DOHH2 (cell line): ENCODE results near the gene ENGASE.

ENCODE experiments used
- H3F3A ChIP-seq: fragments of 200-600 bp; sonication (generic), shearing (Covaris generic); 2 replicates; pipeline ENCODE4 v1.6.0; 2016; ENCODE audit warnings: antibody characterized with exemption, mild to moderate bottlenecking; ENCODE audit not compliant: control insufficient read depth, insufficient read depth
- H3K27ac ChIP-seq: fragments of 200-600 bp; sonication (generic); 2 replicates; pipeline ENCODE4 v1.5.1; 2014; ENCODE audit warnings: low read depth, mild to moderate bottlenecking, low read length, moderate library complexity
- H3K27me3 ChIP-seq: fragments of 200-600 bp; sonication (generic); 2 replicates; pipeline ENCODE4 v1.6.1; 2014; ENCODE audit warnings: mild to moderate bottlenecking, low read length, mixed read lengths; ENCODE audit not compliant: control insufficient read depth
- H3K36me3 ChIP-seq: fragments of 200-600 bp; sonication (generic); 2 replicates; pipeline ENCODE4 v1.6.1; 2014; ENCODE audit warnings: mild to moderate bottlenecking, low read length, moderate library complexity, mixed read lengths; ENCODE audit not compliant: control insufficient read depth
- H3K4me1 ChIP-seq: fragments of 200-600 bp; sonication (generic); 2 replicates; pipeline ENCODE4 v1.6.1; 2014; ENCODE audit warnings: mild to moderate bottlenecking, low read length, mixed read lengths; ENCODE audit not compliant: control insufficient read depth
- H3K4me2 ChIP-seq: fragments of 200-600 bp; sonication (generic); 2 replicates; pipeline ENCODE4 v1.6.0; 2014; ENCODE audit warnings: mild to moderate bottlenecking, low read length, moderate library complexity
- H3K4me3 ChIP-seq: fragments of 200-600 bp; sonication (generic); 2 replicates; pipeline ENCODE4 v1.5.1; 2014; ENCODE audit warnings: mild to moderate bottlenecking, low read length, mixed read lengths
- H3K79me2 ChIP-seq: fragments of 200-600 bp; sonication (generic); 2 replicates; pipeline ENCODE4 v1.6.1; 2014; ENCODE audit warnings: mild to moderate bottlenecking, low read length, mixed read lengths; ENCODE audit not compliant: control insufficient read depth
- H3K9me2 ChIP-seq: fragments of 200-600 bp; sonication (generic); replicated peaks from 2 replicates; pipeline ENCODE4 v1.6.1; 2014; ENCODE audit warnings: mild to moderate bottlenecking, low read length, mixed read lengths; ENCODE audit not compliant: control insufficient read depth
- H3K9me3 ChIP-seq: fragments of 200-600 bp; sonication (generic); 2 replicates; pipeline ENCODE4 v1.6.1; 2014; ENCODE audit warnings: antibody characterized with exemption, low read length, mixed read lengths; ENCODE audit not compliant: control insufficient read depth, insufficient read depth
- H4K20me1 ChIP-seq: fragments of 200-600 bp; sonication (generic); 2 replicates; pipeline ENCODE4 v1.6.0; 2014; ENCODE audit warnings: low read depth, mild to moderate bottlenecking, antibody characterized with exemption, low read length, moderate library complexity; ENCODE audit not compliant: control insufficient read depth, insufficient read depth
- CTCF ChIP-seq: fragments of 200-600 bp; sonication (generic); IDR thresholded peaks from one replicate; pipeline ENCODE4 v1.5.1; 2014; ENCODE audit warnings: antibody characterized with exemption, mild to moderate bottlenecking, low read depth, low read length; ENCODE audit not compliant: poor library complexity, severe bottlenecking
- EZH2phosphoT487 ChIP-seq: fragments of 200-600 bp; sonication (generic); IDR thresholded peaks from 2 replicates; pipeline ENCODE4 v1.6.1; 2017; ENCODE audit warnings: borderline replicate concordance, mild to moderate bottlenecking, antibody characterized with exemption, low read length, moderate library complexity, mixed read lengths

Gene ENGASE

GRCh38 chr17:79111097-79111496 is 36.5 kb downstream of the ENGASE start:
- Histone ChIP-seq H3K27me3 (no peaks in the 10 kb centered on the region), H3K9me2 (no peaks in the 10 kb centered on the region), H3F3A (no peaks in the 10 kb centered on the region), H3K9me3 (no peaks in the 10 kb centered on the region), H3K36me3 (no peaks in the 10 kb centered on the region), H3K4me2 (no peak overlapping the region), H4K20me1 (no peaks in the 10 kb centered on the region), H3K4me3 (no peak overlapping the region), H3K27ac (no peak overlapping the region), H3K79me2 (no peaks in the 10 kb centered on the region), H3K4me1 (no peaks in the 10 kb centered on the region)
- TF ChIP-seq CTCF: no peak
- TF ChIP-seq EZH2phosphoT487: no peak

GRCh38 chr17:79112471-79112870 is 37.8 kb downstream of the ENGASE start:
- H3K4me3 ChIP-seq: no peak overlapping the region
- H3K9me2 ChIP-seq: no peaks in the 10 kb centered on the region
- TF ChIP-seq CTCF (no peak), EZH2phosphoT487 (no peak)
- H3K79me2 ChIP-seq: no peaks in the 10 kb centered on the region
- H3F3A ChIP-seq: no peaks in the 10 kb centered on the region
- no peaks in the 10 kb centered on the region for H3K9me3 ChIP-seq
- H3K4me2 ChIP-seq: no peak overlapping the region
- no peaks in the 10 kb centered on the region for H4K20me1 ChIP-seq
- H3K27me3 ChIP-seq: no peaks in the 10 kb centered on the region
- no peaks in the 10 kb centered on the region for H3K36me3 ChIP-seq
- H3K4me1 ChIP-seq: no peaks in the 10 kb centered on the region
- H3K27ac ChIP-seq: no peak overlapping the region

- Histone ChIP-seq H3K79me2 (no peaks in the 10 kb centered on the region), H3K9me2 (no peaks in the 10 kb centered on the region), H3K9me3 (no peaks in the 10 kb centered on the region), H3K36me3 (no peaks in the 10 kb centered on the region), H4K20me1 (no peaks in the 10 kb centered on the region), H3K4me1 (no peaks in the 10 kb centered on the region), H3K4me2 (no peak overlapping the region), H3K4me3 (no peak overlapping the region), H3F3A (no peaks in the 10 kb centered on the region), H3K27me3 (no peaks in the 10 kb centered on the region), H3K27ac (no peak overlapping the region)
- no peak for TF ChIP-seq CTCF
- no peak for TF ChIP-seq EZH2phosphoT487
Observed at GRCh38 chr17:79113699-79114457, 39.3 kb downstream of the ENGASE start.
